SU-DHL-6 (cell line): ENCODE results near the gene EXOC8.

Experiments used
- H2AFZ ChIP-seq: fragments of 200-600 bp; sonication (generic); 2 replicates; pipeline ENCODE4 v1.6.1; 2014; ENCODE audit warnings: low read depth, mild to moderate bottlenecking, moderate library complexity, mixed read lengths, antibody characterized with exemption, low read length; ENCODE audit not compliant: severe bottlenecking
- H3F3A ChIP-seq: fragments of 200-600 bp; shearing (Covaris generic); 2 replicates; pipeline ENCODE4 v1.6.0; 2016; ENCODE audit warnings: antibody characterized with exemption, mild to moderate bottlenecking; ENCODE audit not compliant: insufficient read depth
- H3K27ac ChIP-seq: fragments of 200-600 bp; sonication (generic); 2 replicates; pipeline ENCODE4 v1.5.1; 2016; ENCODE audit warnings: low read depth, mild to moderate bottlenecking, low read length, moderate library complexity, mixed read lengths
- H3K27me3 ChIP-seq: fragments of 200-600 bp; sonication (generic), shearing (Covaris generic); 2 replicates; pipeline ENCODE4 v1.6.0; 2014; ENCODE audit warnings: mild to moderate bottlenecking, low read length
- H3K36me3 ChIP-seq: fragments of 200-600 bp; sonication (generic); 2 replicates; pipeline ENCODE4 v1.6.1; 2014; ENCODE audit warnings: mild to moderate bottlenecking, low read length, mixed read lengths
- H3K4me2 ChIP-seq: fragments of 300-600, 200-600 bp; shearing (Covaris generic), sonication (generic); 2 replicates; pipeline ENCODE4 v1.6.0; 2014; ENCODE audit warnings: low read length, low read depth, mild to moderate bottlenecking; ENCODE audit not compliant: poor library complexity, severe bottlenecking
- H3K4me3 ChIP-seq: fragments of 200-600 bp; sonication (generic); 2 replicates; pipeline ENCODE4 v1.5.1; 2014; ENCODE audit warnings: antibody characterized with exemption, low read length, mild to moderate bottlenecking, mixed read lengths; ENCODE audit not compliant: insufficient read depth, poor library complexity, severe bottlenecking
- H3K79me2 ChIP-seq: fragments of 200-600 bp; sonication (generic); 2 replicates; pipeline ENCODE4 v1.6.1; 2014; ENCODE audit warnings: mild to moderate bottlenecking, low read length, moderate library complexity; ENCODE audit not compliant: insufficient read depth
- H3K9ac ChIP-seq: fragments of 200-600 bp; sonication (generic); 2 replicates; pipeline ENCODE4 v1.7.0; 2014; ENCODE audit warnings: mild to moderate bottlenecking, low read length
- H3K9me2 ChIP-seq: fragments of 200-600 bp; sonication (generic); replicated peaks from 2 replicates; pipeline ENCODE4 v1.6.1; 2014; ENCODE audit warnings: low read length; ENCODE audit not compliant: insufficient read depth
- H3K9me3 ChIP-seq: fragments of 200-600 bp; sonication (generic); 2 replicates; pipeline ENCODE4 v1.6.1; 2014; ENCODE audit warnings: low read length, mixed read lengths; ENCODE audit not compliant: insufficient read depth
- H4K20me1 ChIP-seq: fragments of 200-600 bp; sonication (generic); 2 replicates; pipeline ENCODE4 v1.6.1; 2014; ENCODE audit warnings: low read depth, mild to moderate bottlenecking, antibody characterized with exemption, low read length, moderate library complexity, mixed read lengths
- CTCF ChIP-seq: fragments of 200-600 bp; sonication (generic); IDR thresholded peaks from one replicate; pipeline ENCODE4 v1.5.1; 2017; ENCODE audit warnings: antibody characterized with exemption, mild to moderate bottlenecking, low read length, moderate library complexity; ENCODE audit not compliant: insufficient read depth, poor library complexity, severe bottlenecking
- EZH2phosphoT487 ChIP-seq: fragments of 200-600 bp; sonication (generic), shearing (Covaris generic); conservative IDR thresholded peaks from 2 replicates; pipeline ENCODE4 v1.6.1; 2018; ENCODE audit warnings: mild to moderate bottlenecking, antibody characterized with exemption, low read length, moderate library complexity, mixed read lengths

EXOC8 gene

GRCh38 chr1:231327617-231328016 lies 10.0 kb downstream of the EXOC8 start:
- H3K9ac ChIP-seq, result no peak overlapping the region
- H2AFZ ChIP-seq, result no peak overlapping the region
- no peak overlapping the region for H3K4me3 ChIP-seq
- no peaks in the 10 kb centered on the region for H3K9me3 ChIP-seq
- TF ChIP-seq CTCF, result no peak
- TF ChIP-seq EZH2phosphoT487, result no peak
- no peak overlapping the region for H3K4me2 ChIP-seq
- H3K27ac ChIP-seq, result no peak overlapping the region
- H3K9me2 ChIP-seq, result no peaks in the 10 kb centered on the region
- peaks cover 4% of the 10 kb centered on the region; the same call in 1 of the 2 replicates for H4K20me1 ChIP-seq
- H3K27me3 ChIP-seq, result no peaks in the 10 kb centered on the region
- peaks cover 18% of the 10 kb centered on the region; the same call in 1 of the 2 replicates for H3K79me2 ChIP-seq
- no peaks in the 10 kb centered on the region for H3F3A ChIP-seq
- no peaks in the 10 kb centered on the region for H3K36me3 ChIP-seq

GRCh38 chr1:231326248-231326647 lies 11.4 kb downstream of the EXOC8 start:
- H3F3A ChIP-seq, result no peaks in the 10 kb centered on the region

GRCh38 chr1:231324660-231325059 lies 13.0 kb downstream of the EXOC8 start:
- Histone ChIP-seq H3K79me2 (no peaks in the 10 kb centered on the region), H2AFZ (no peak overlapping the region), H3K36me3 (no peaks in the 10 kb centered on the region), H3K9me2 (no peaks in the 10 kb centered on the region), H4K20me1 (no peaks in the 10 kb centered on the region; the same call in 1 of the 2 replicates), H3F3A (no peaks in the 10 kb centered on the region), H3K9me3 (no peaks in the 10 kb centered on the region), H3K4me2 (no peak overlapping the region), H3K4me3 (no peak overlapping the region), H3K27ac (no peak overlapping the region), H3K27me3 (no peaks in the 10 kb centered on the region), H3K9ac (no peak overlapping the region)
- TF ChIP-seq EZH2phosphoT487 (no peak), CTCF (no peak)

More at GRCh38 chr1:231326248-231326647, 11.4 kb downstream of the EXOC8 start:
- H3K36me3 ChIP-seq, result no peaks in the 10 kb centered on the region
- H4K20me1 ChIP-seq, result no peaks in the 10 kb centered on the region; the same call in 1 of the 2 replicates
- no peak overlapping the region for H3K9ac ChIP-seq
- no peak overlapping the region for H3K4me3 ChIP-seq
- peaks cover 4% of the 10 kb centered on the region; the same call in 1 of the 2 replicates for H3K79me2 ChIP-seq
- H3K9me3 ChIP-seq, result no peaks in the 10 kb centered on the region
- H3K9me2 ChIP-seq, result no peaks in the 10 kb centered on the region
- H3K27me3 ChIP-seq, result no peaks in the 10 kb centered on the region
- no peak for TF ChIP-seq EZH2phosphoT487
- no peak for TF ChIP-seq CTCF
- H3K27ac ChIP-seq, result no peak overlapping the region
- no peak overlapping the region for H3K4me2 ChIP-seq
- no peak overlapping the region for H2AFZ ChIP-seq
